ENCODE data around the gene MIEN1.
"Not testable (repeated sequence)": the region's sequence is repeated elsewhere in the genome, so short reads cannot be mapped to it uniquely, and the experiment has no call there.

MIEN1 gene

GRCh38 chr17:39738983-39739884 lies 8.9 kb upstream of the MIEN1 start:
- no peak for DNase-seq

- DNase-seq: peak; percentile 52
These were observed 8.2 kb upstream of the MIEN1 start for GRCh38 chr17:39738568-39738901.

DNA sequence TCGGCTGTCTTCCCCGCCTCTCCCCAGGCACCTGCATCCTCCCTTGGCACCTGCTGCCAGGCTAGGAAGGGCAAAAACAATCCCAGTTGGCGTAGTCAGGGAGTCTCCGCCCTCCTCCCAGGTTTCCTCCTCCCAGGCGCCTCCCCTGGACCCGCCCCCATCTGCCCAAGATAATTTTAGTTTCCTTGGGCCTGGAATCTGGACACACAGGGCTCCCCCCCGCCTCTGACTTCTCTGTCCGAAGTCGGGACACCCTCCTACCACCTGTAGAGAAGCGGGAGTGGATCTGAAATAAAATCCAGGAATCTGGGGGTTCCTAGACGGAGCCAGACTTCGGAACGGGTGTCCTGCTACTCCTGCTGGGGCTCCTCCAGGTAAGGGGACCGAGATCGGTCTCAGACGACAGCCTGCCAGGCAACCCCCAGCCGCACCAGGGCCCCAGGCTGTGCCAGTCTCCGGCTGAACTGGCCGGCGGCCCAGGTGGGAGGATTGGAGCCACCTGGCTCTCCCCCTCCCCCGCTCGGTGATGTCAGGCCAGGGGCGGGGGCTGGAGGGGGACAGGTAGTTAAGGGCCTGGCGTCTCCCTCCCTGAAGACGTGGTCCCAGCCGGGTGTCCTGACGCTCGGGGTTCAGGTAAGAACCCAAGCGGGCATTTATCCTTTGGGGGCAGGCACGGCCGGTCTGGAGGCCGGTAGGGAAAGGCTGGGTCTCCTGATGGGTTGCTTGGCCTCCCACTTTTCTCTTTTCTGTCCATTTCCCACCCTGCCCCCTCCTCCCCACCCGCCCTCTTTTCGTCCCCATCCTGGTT lies 7.6 kb upstream of the MIEN1 start, which contains the start of gene GRB7:
GRB7 (plus strand) TSS at position 179 of the 808 bp plus-strand sequence. CDS start 4,364 bp downstream, outside the sequence.
- no peak for DNase-seq

DNA sequence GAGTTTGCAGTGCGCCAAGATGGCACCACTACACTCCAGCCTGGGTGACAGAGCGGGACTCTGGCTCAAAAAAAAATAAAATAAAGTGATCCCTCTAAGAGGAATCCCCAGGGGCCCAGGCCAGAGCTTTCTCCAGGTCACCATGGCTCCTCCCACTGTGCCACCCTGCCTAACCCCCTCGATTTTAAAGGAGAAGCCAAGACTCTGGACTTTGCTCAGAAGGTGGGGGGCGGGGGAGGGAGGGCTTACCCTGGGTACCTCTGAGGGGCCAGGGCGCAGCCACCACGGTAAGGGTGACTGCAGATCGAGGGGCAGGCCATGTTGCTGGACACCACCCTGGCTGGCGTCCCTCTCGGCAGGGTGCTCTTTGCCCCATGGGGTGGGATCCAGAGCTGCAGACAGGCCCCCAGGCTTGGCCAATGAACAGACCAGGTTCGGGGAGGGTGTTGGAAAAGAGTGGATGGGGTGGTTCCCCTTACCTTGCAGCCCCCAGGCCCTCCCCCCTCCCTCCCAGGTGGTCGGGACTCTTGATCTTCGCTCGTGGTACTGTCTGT lies 7.0 kb upstream of the MIEN1 start:
- no peak for DNase-seq

DNA sequence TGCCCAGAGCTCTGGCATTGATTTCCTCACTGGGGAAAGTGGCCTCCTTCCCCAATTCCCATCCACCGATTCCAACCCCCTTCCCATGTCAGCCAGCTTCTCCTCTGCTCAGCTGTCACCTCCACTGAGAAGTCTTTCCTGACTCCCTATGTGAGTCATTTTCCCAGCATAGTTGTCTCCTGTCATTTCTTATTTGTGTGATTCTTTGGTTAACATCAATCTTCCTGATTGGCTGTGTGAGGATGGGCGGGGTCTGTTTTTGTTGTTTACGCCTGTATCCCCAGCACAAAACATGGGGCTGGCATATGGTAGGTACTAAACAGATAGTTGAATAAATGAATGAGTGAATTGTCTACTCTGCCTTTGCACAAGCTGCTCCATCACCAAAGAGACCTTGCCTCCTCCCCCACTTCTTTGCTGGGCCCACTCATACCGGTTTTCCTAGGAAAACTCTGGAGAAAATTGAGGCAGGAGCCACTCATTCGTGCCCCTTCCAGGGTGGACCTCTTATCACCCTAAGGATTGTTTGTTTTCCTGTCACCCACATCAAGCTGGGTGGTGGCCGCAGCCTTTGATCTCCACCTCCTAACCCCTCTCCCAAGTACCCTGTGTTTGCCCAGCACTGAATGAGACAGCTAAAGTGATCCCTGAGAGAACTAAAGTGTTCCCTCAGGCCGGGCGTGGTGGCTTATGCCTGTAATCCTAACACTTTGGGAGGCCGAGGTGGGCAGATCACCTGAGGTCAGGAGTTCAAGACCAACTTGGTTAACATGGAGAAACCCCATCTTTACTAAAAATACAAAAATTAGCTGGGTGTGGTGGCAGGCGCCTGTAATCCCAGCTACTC lies 6.2 kb upstream of the MIEN1 start:
- DNase-seq: no peak

DNA sequence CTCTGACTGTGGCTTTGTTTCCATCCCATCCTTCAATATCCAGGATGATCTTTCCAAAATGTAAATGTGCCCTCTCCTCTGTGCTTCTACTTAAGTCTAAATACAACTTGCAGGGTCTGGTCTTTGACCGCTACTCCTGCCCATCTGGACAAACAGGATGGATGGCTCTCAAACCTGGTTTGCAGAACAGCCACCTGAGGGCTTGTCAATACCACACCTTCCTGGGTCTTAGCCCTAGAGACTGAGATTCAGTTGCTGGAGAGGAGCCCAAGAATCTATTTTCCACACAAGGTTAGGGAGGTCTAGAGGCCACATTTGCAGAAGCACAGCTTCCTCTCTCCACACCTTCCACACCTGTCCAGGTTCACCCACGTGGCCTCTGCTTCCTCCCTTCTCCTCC lies 5.5 kb upstream of the MIEN1 start:
- no peak for DNase-seq

GRCh38 chr17:39732586-39732985 lies 2.3 kb upstream of the MIEN1 start:
- DNase-seq: no peak

- no peak for DNase-seq
These were observed 966 bp downstream of the MIEN1 start for GRCh38 chr17:39729280-39729851.

GRCh38 chr17:39727556-39727955 lies 2.8 kb downstream of the MIEN1 start:
- no peak for DNase-seq

GRCh38 chr17:39726617-39727016 lies 3.7 kb downstream of the MIEN1 start:
- no peak for DNase-seq

DNA sequence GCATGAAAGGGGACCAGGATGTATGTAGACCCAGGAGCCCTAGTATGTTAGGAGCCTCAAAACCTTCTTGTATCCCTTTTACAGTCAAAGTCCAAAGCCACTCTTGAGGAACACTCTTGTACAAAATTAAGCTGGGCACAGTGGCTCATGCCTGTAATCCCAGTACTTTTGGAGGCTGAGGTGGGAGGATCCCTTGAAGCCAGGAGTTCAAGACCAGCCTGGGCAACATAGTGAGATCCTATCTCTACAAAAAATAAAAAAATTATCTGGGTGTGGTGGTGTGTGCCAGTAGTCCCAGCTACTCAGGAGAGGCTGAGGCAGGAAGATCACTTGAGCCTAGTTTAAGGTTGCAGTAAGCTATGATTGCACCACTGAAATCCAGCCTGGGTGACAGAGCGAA lies 4.4 kb downstream of the MIEN1 start:
- not testable (repeated sequence) for DNase-seq

- DNase-seq: no peak
These were observed 5.6 kb downstream of the MIEN1 start for GRCh38 chr17:39724731-39725130.

DNA sequence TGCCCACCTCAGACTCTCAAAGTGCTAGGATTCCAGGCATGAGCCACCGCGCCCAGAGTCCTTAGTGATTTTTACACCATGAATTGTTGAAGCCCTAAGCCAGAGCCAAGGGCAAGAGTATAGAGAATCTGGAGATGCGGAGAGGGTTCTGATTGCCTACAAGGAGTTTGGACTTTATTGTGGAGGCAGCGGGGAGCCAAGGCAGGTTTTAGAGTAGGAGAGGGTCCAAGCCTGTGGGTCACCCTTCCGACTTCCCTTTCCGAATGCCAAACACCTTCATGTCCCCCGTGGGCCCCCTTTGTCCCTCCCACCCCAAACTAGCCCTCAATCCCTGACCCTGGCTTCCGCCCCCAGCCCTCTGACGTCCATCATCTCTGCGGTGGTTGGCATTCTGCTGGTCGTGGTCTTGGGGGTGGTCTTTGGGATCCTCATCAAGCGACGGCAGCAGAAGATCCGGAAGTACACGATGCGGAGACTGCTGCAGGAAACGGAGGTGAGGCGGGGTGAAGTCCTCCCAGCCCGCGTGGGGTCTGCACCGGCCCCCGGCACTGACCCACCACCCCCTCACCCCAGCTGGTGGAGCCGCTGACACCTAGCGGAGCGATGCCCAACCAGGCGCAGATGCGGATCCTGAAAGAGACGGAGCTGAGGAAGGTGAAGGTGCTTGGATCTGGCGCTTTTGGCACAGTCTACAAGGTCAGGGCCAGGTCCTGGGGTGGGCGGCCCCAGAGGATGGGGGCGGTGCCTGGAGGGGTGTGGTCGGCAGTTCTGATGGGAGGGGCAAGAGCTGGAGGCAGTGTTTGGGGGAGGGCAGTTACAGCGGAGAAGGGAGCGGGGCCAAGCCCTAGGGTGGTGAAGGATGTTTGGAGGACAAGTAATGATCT lies 7.1 kb downstream of the MIEN1 start:
- no peak for DNase-seq

GRCh38 chr17:39722104-39722503 lies 8.2 kb downstream of the MIEN1 start:
- DNase-seq: no peak

GRCh38 chr17:39719563-39720355 lies 10.6 kb downstream of the MIEN1 start:
- no peak for DNase-seq

DNA sequence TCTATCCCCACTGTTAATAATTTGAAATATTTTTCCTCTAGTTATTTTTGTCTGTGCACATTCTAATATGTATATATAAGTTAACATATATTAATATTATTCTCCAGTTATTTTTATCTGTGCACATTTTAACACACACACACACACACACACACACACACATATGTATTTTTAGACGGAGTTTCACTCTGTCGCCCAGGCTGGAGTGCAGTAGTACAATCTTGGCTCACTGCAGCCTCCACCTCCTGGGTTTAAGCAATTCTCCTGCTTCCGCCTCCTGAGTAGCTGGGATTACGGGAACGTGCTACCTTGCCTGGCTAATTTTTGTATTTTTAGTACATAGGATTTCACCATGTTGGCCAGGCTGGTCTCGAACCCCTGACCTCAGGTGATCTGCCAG lies 12.7 kb downstream of the MIEN1 start:
- no peak for DNase-seq

GRCh38 chr17:39716879-39717536 lies 13.3 kb downstream of the MIEN1 start:
- DNase-seq: no peak

DNA sequence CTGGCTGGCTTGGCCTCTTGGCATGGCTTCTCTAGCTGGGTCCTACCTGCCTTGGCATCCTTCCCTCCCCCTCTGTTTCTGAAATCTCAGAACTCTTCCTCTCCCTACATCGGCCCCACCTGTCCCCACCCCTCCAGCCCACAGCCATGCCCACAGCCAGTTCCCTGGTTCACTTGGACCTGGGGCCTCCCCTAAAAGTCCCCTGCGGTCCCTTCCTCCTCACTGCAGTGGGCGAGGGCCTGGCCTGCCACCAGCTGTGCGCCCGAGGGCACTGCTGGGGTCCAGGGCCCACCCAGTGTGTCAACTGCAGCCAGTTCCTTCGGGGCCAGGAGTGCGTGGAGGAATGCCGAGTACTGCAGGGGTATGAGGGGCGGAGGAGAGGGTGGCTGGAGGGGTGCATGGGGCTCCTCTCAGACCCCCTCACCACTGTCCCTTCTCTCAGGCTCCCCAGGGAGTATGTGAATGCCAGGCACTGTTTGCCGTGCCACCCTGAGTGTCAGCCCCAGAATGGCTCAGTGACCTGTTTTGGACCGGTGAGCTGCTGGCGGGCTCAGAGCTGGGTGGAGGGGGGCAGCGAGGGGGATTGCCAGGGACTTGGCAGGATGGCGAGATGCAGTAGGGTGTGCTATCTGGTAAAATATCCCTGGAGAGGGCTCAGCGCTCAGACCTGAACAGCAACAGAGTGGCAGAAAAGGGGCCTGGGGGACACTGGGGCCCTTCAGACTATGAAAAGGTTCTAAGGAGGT lies 14.1 kb downstream of the MIEN1 start:
- no peak for DNase-seq
